GM21447 (cell line): ENCODE data around the gene TRIM5.
A peak's percentile ranks its signal among the peaks of the same experiment; 100 is the strongest.
"Not testable (repeated sequence)": the region's sequence is repeated elsewhere in the genome, so short reads cannot be mapped to it uniquely, and the experiment has no call there.

Experiments used
- ATAC-seq: cut with Tn5 transposase; IDR thresholded peaks from one replicate; pipeline ENCODE4 v1.9.1; 2021; ENCODE audit not compliant: unreplicated experiment

TRIM5 gene

GRCh38 chr11:5690216-5690615 lies 5.3 kb upstream of the TRIM5 start:
- ATAC-seq = no peak

GRCh38 chr11:5689551-5689983 lies 4.7 kb upstream of the TRIM5 start, which contains the start of gene TRIM22:
TSS of gene TRIM22 (plus strand) at chr11:5689790. CDS start at chr11:5696233, 6,443 bp downstream.
- ATAC-seq = peak; percentile 70

- no peak for ATAC-seq
Measured at GRCh38 chr11:5688482-5688881, 3.6 kb upstream of the TRIM5 start.

- no peak for ATAC-seq
Measured at GRCh38 chr11:5686426-5686825, 1.6 kb upstream of the TRIM5 start.

- peak; percentile 5 for ATAC-seq
Measured at GRCh38 chr11:5684036-5684645, 733 bp downstream of the TRIM5 start.

GRCh38 chr11:5683620-5684019 lies 1.3 kb downstream of the TRIM5 start:
- not testable (repeated sequence) for ATAC-seq

GRCh38 chr11:5682890-5683441 lies 1.9 kb downstream of the TRIM5 start:
- ATAC-seq = not testable (repeated sequence)

- ATAC-seq = no peak
Measured at GRCh38 chr11:5679811-5680210, 5.1 kb downstream of the TRIM5 start.

GRCh38 chr11:5674391-5674790 lies 10.5 kb downstream of the TRIM5 start:
- no peak for ATAC-seq

GRCh38 chr11:5671831-5672230 lies 13.0 kb downstream of the TRIM5 start:
- no peak for ATAC-seq

- no peak for ATAC-seq
Measured at GRCh38 chr11:5666402-5666793, 18.5 kb downstream of the TRIM5 start.

- ATAC-seq = no peak
Measured at GRCh38 chr11:5665746-5666401, 19.0 kb downstream of the TRIM5 start.

GRCh38 chr11:5665051-5665570 lies 19.8 kb downstream of the TRIM5 start:
- no peak for ATAC-seq

GRCh38 chr11:5663511-5663910 lies 21.4 kb downstream of the TRIM5 start:
- no peak for ATAC-seq

- no peak for ATAC-seq
Measured at GRCh38 chr11:5658318-5658717, 26.6 kb downstream of the TRIM5 start.

GRCh38 chr11:5656956-5657355 lies 27.9 kb downstream of the TRIM5 start:
- not testable (repeated sequence) for ATAC-seq

GRCh38 chr11:5655474-5655873 lies 29.4 kb downstream of the TRIM5 start:
- ATAC-seq = no peak

GRCh38 chr11:5646139-5646538 lies 38.7 kb downstream of the TRIM5 start:
- ATAC-seq = no peak

GRCh38 chr11:5643585-5643984 lies 41.3 kb downstream of the TRIM5 start:
- ATAC-seq = no peak

GRCh38 chr11:5639953-5640352 lies 44.9 kb downstream of the TRIM5 start:
- ATAC-seq = no peak

GRCh38 chr11:5631969-5632635 lies 52.8 kb downstream of the TRIM5 start:
- ATAC-seq = peak; percentile 94

GRCh38 chr11:5631417-5631816 lies 53.5 kb downstream of the TRIM5 start:
- no peak for ATAC-seq
